DND-41 (cell line): Measurements from ENCODE around the gene SLC35F5.

Experiments
- EZH2 ChIP-seq: IDR thresholded peaks from 3 replicates; pipeline ENCODE4 v1.6.1; 2012; ENCODE audit warnings: borderline replicate concordance, low read depth, mild to moderate bottlenecking, moderate library complexity, low read length, inconsistent platforms; ENCODE audit not compliant: severe bottlenecking
- TF ChIP-seq, protein P1 (sequence below): IDR thresholded peaks from 2 replicates; pipeline ENCODE4 v1.5.1; 2012; ENCODE audit warnings: borderline replicate concordance, low read length, moderate library complexity, mild to moderate bottlenecking; ENCODE audit not compliant: poor library complexity, severe bottlenecking; ENCODE audit errors: extremely low read depth

GRCh38 chr2:113755035-113755834, 1.2 kb downstream of the SLC35F5 start:
- TF ChIP-seq, protein P1, sequence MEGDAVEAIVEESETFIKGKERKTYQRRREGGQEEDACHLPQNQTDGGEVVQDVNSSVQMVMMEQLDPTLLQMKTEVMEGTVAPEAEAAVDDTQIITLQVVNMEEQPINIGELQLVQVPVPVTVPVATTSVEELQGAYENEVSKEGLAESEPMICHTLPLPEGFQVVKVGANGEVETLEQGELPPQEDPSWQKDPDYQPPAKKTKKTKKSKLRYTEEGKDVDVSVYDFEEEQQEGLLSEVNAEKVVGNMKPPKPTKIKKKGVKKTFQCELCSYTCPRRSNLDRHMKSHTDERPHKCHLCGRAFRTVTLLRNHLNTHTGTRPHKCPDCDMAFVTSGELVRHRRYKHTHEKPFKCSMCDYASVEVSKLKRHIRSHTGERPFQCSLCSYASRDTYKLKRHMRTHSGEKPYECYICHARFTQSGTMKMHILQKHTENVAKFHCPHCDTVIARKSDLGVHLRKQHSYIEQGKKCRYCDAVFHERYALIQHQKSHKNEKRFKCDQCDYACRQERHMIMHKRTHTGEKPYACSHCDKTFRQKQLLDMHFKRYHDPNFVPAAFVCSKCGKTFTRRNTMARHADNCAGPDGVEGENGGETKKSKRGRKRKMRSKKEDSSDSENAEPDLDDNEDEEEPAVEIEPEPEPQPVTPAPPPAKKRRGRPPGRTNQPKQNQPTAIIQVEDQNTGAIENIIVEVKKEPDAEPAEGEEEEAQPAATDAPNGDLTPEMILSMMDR: no peak
- no peak for TF ChIP-seq EZH2
